Effector CD4-positive, alpha-beta T cell (primary cell): ENCODE measurements around the gene TNFRSF19.

Experiments
- DNase-seq: peaks from one replicate; pipeline ENCODE4 v3.0.0-alpha.2; 2020

TNFRSF19 gene

GRCh38 chr13:23608701-23609413 lies 38.6 kb downstream of the TNFRSF19 start:
- no peak for DNase-seq

- DNase-seq = no peak
These were observed 39.2 kb downstream of the TNFRSF19 start for GRCh38 chr13:23609414-23609760.

GRCh38 chr13:23609874-23610576 lies 39.8 kb downstream of the TNFRSF19 start:
- no peak for DNase-seq

- no peak for DNase-seq
These were observed 40.8 kb downstream of the TNFRSF19 start for GRCh38 chr13:23610966-23611491.

GRCh38 chr13:23612182-23612581 lies 42.0 kb downstream of the TNFRSF19 start:
- no peak for DNase-seq

- DNase-seq = no peak
These were observed 42.5 kb downstream of the TNFRSF19 start for GRCh38 chr13:23612731-23613130.

GRCh38 chr13:23613596-23613995 lies 43.4 kb downstream of the TNFRSF19 start:
- no peak for DNase-seq

GRCh38 chr13:23615395-23616081 lies 45.3 kb downstream of the TNFRSF19 start:
- no peak for DNase-seq

GRCh38 chr13:23616228-23616627 lies 46.0 kb downstream of the TNFRSF19 start:
- no peak for DNase-seq

- no peak for DNase-seq
These were observed 47.4 kb downstream of the TNFRSF19 start for GRCh38 chr13:23617551-23618024.

GRCh38 chr13:23618341-23618740 lies 48.1 kb downstream of the TNFRSF19 start:
- no peak for DNase-seq

- DNase-seq = no peak
These were observed 49.0 kb downstream of the TNFRSF19 start for GRCh38 chr13:23619068-23619855.

- no peak for DNase-seq
These were observed 50.0 kb downstream of the TNFRSF19 start for GRCh38 chr13:23620211-23620610.

GRCh38 chr13:23620613-23621315 lies 50.6 kb downstream of the TNFRSF19 start:
- DNase-seq = no peak

GRCh38 chr13:23621316-23621645 lies 51.1 kb downstream of the TNFRSF19 start:
- DNase-seq = no peak

GRCh38 chr13:23622985-23623384 lies 52.8 kb downstream of the TNFRSF19 start:
- no peak for DNase-seq

GRCh38 chr13:23623394-23623793 lies 53.2 kb downstream of the TNFRSF19 start:
- DNase-seq = no peak

- DNase-seq = no peak
These were observed 56.5 kb downstream of the TNFRSF19 start for GRCh38 chr13:23626700-23627099.

- DNase-seq = no peak
These were observed 57.2 kb downstream of the TNFRSF19 start for GRCh38 chr13:23627410-23627809.

- no peak for DNase-seq
These were observed 58.0 kb downstream of the TNFRSF19 start for GRCh38 chr13:23628250-23628649.

- DNase-seq = no peak
These were observed 58.8 kb downstream of the TNFRSF19 start for GRCh38 chr13:23628765-23629565.
